Measurements from ENCODE around the gene ARID4A.
A peak's percentile ranks its signal among the peaks of the same experiment; 100 is the strongest.
"Not testable (repeated sequence)": the region's sequence is repeated elsewhere in the genome, so short reads cannot be mapped to it uniquely, and the experiment has no call there.

Gene ARID4A

GRCh38 chr14:58343535-58343934, 45.2 kb downstream of the ARID4A start:
- not testable (repeated sequence) for H3K4me3 ChIP-seq (ENCODE audit: low read length); DNase-seq (ENCODE audit: low read depth, low spot score)

- H3K4me3 ChIP-seq (ENCODE audit: low read length), result no peak overlapping the region
- no peak for DNase-seq (ENCODE audit: low read depth, low spot score)
Measured at GRCh38 chr14:58353516-58354299, 55.4 kb downstream of the ARID4A start.

- no peak overlapping the region for H3K4me3 ChIP-seq (ENCODE audit: low read length)
Measured at GRCh38 chr14:58354808-58355207, 56.5 kb downstream of the ARID4A start.

GRCh38 chr14:58356268-58356667, 57.9 kb downstream of the ARID4A start:
- no peak for DNase-seq (ENCODE audit: low read depth, low spot score)
- no peak overlapping the region for H3K4me3 ChIP-seq (ENCODE audit: low read length)

More at GRCh38 chr14:58354808-58355207, 56.5 kb downstream of the ARID4A start:
- no peak for DNase-seq (ENCODE audit: low read depth, low spot score)

GRCh38 chr14:58362272-58362671, 63.9 kb downstream of the ARID4A start:
- DNase-seq (ENCODE audit: low read depth, low spot score), result not testable (repeated sequence)

GRCh38 chr14:58362798-58363412, 64.5 kb downstream of the ARID4A start:
- DNase-seq (ENCODE audit: low read depth, low spot score), result peak; percentile 41

More at GRCh38 chr14:58362272-58362671, 63.9 kb downstream of the ARID4A start:
- H3K4me3 ChIP-seq (ENCODE audit: low read length), result not testable (repeated sequence)

GRCh38 chr14:58364316-58364715, 66.0 kb downstream of the ARID4A start:
- H3K4me3 ChIP-seq (ENCODE audit: low read length), result no peak overlapping the region
- no peak for DNase-seq (ENCODE audit: low read depth, low spot score)

More at GRCh38 chr14:58362798-58363412, 64.5 kb downstream of the ARID4A start:
- no peak overlapping the region for H3K4me3 ChIP-seq (ENCODE audit: low read length)

- no peak overlapping the region for H3K4me3 ChIP-seq (ENCODE audit: low read length)
- DNase-seq (ENCODE audit: low read depth, low spot score), result no peak
Measured at GRCh38 chr14:58367296-58367695, 68.9 kb downstream of the ARID4A start.

GRCh38 chr14:58368956-58369355, 70.6 kb downstream of the ARID4A start:
- no peak for DNase-seq (ENCODE audit: low read depth, low spot score)
- no peak overlapping the region for H3K4me3 ChIP-seq (ENCODE audit: low read length)

GRCh38 chr14:58376791-58377190, 78.4 kb downstream of the ARID4A start:
- DNase-seq (ENCODE audit: low read depth, low spot score), result no peak

GRCh38 chr14:58390830-58391229, 92.5 kb downstream of the ARID4A start:
- no peak for DNase-seq (ENCODE audit: low read depth, low spot score)
- H3K4me3 ChIP-seq (ENCODE audit: low read length), result no peak overlapping the region

More at GRCh38 chr14:58376791-58377190, 78.4 kb downstream of the ARID4A start:
- no peak overlapping the region for H3K4me3 ChIP-seq (ENCODE audit: low read length)

- no peak for DNase-seq (ENCODE audit: low read depth, low spot score)
- no peak overlapping the region for H3K4me3 ChIP-seq (ENCODE audit: low read length)
Measured at GRCh38 chr14:58395562-58395811, 97.1 kb downstream of the ARID4A start.

GRCh38 chr14:58395812-58396788, 97.7 kb downstream of the ARID4A start, which contains the start of gene TOMM20L:
Gene TOMM20L, plus strand, starts transcription at chr14:58395930. Its CDS starts 28 bp downstream, at chr14:58395958.
- no peak within 1 kb of the TSS for H3K4me3 ChIP-seq (ENCODE audit: low read length)
- DNase-seq (ENCODE audit: low read depth, low spot score), result no peak

- DNase-seq (ENCODE audit: low read depth, low spot score), result no peak
- H3K4me3 ChIP-seq (ENCODE audit: low read length), result no peak overlapping the region
Measured at GRCh38 chr14:58397156-58397555, 98.8 kb downstream of the ARID4A start.

GRCh38 chr14:58398495-58398894, 100.1 kb downstream of the ARID4A start:
- DNase-seq (ENCODE audit: low read depth, low spot score), result no peak
- H3K4me3 ChIP-seq (ENCODE audit: low read length), result no peak overlapping the region

GRCh38 chr14:58398895-58399294, 100.5 kb downstream of the ARID4A start:
- no peak for DNase-seq (ENCODE audit: low read depth, low spot score)
- no peak overlapping the region for H3K4me3 ChIP-seq (ENCODE audit: low read length)

- H3K4me3 ChIP-seq (ENCODE audit: low read length), result no peak overlapping the region
- DNase-seq (ENCODE audit: low read depth, low spot score), result peak; percentile 37
Measured at GRCh38 chr14:58401587-58401986, 103.2 kb downstream of the ARID4A start.

GRCh38 chr14:58408681-58409215, 110.4 kb downstream of the ARID4A start:
- no peak for DNase-seq (ENCODE audit: low read depth, low spot score)
- H3K4me3 ChIP-seq (ENCODE audit: low read length), result no peak overlapping the region

- peak; percentile 11 for DNase-seq (ENCODE audit: low read depth, low spot score)
- H3K4me3 ChIP-seq (ENCODE audit: low read length), result no peak overlapping the region
Measured at GRCh38 chr14:58414845-58415244, 116.5 kb downstream of the ARID4A start.
